Vagina (tissue), 2 donors: Measurements from ENCODE around the gene EPHB1.

Source experiments
- CTCF ChIP-seq, 3 experiments: fragments of 450-650 bp in 2 of 3; fragments of 200-600 bp in 1 of 3; sonication (generic) in 1 of 3; IDR thresholded peaks; one replicate each; pipeline ENCODE4 v1.5.1; 2017 to 2019; ENCODE audit warnings: antibody characterized with exemption in 3 of 3, mild to moderate bottlenecking in 2 of 3, moderate library complexity in 2 of 3
- POLR2A ChIP-seq, 2 donors: fragments of 450-650 bp; IDR thresholded peaks; one replicate each; pipeline ENCODE4 v1.6.1; 2017; ENCODE audit warnings: antibody characterized with exemption in 2 of 2, mild to moderate bottlenecking in 2 of 2, moderate library complexity in 2 of 2

GRCh38 chr3:134817297-134817696 is 22.2 kb downstream of the EPHB1 start:
- TF ChIP-seq CTCF (IDR thresholded peaks at IDR 0.05) = no peak
- TF ChIP-seq POLR2A (IDR thresholded peaks at IDR 0.05) = no peak
